Hepatocyte (in vitro differentiated cells): Measurements from ENCODE around the gene HLA-E.

Experiments used
- CTCF ChIP-seq: fragments of 200-600 bp; sonication (generic); IDR thresholded peaks from 2 replicates; pipeline ENCODE4 v1.5.1; 2016; ENCODE audit warnings: antibody characterized with exemption, mild to moderate bottlenecking; ENCODE audit not compliant: poor library complexity
- EZH2 ChIP-seq: fragments of 200-600 bp; sonication (generic); IDR thresholded peaks from 2 replicates; pipeline ENCODE4 v1.6.1; 2016; ENCODE audit warnings: antibody characterized with exemption, mild to moderate bottlenecking, borderline replicate concordance
- EZH2phosphoT487 ChIP-seq: fragments of 200-600 bp; sonication (generic); IDR thresholded peaks from one replicate; pipeline ENCODE4 v1.6.1; 2018; ENCODE audit warnings: antibody characterized with exemption, mild to moderate bottlenecking, low read depth, moderate library complexity; ENCODE audit not compliant: unreplicated experiment, severe bottlenecking

GRCh38 chr6:30533460-30534294 is 44.4 kb downstream of the HLA-E start:
- TF ChIP-seq CTCF (no peak), EZH2phosphoT487 (no peak), EZH2 (no peak)
